Liver (tissue), 9 donors: ENCODE data around the gene UPF3A. TPM values are rescaled to one million over a fixed set of nuclear protein-coding genes. Genes with fewer than 3 reads are reported as not detected.
A peak's percentile ranks its signal among the peaks of the same experiment; 100 is the strongest.

Experiments
- DNase-seq: peaks from one replicate; pipeline ENCODE4 v3.0.0-alpha.2; 2017; ENCODE audit warnings: low spot score
- H3K27ac ChIP-seq, 2 donors: one replicate each; pipeline ENCODE4 v1.7.0; 2013; ENCODE audit warnings: inconsistent platforms in 2 of 2, low read length in 2 of 2, control low read depth in 1 of 2, low read depth in 1 of 2, mild to moderate bottlenecking in 1 of 2
- H3K27me3 ChIP-seq, 4 donors: one replicate each; pipeline versions ENCODE4 v1.6.1 to v1.7.0; 2013; ENCODE audit warnings: low read length in 3 of 4, inconsistent platforms in 1 of 4, mild to moderate bottlenecking in 1 of 4, moderate library complexity in 1 of 4; ENCODE audit not compliant: control insufficient read depth in 4 of 4, insufficient read depth in 4 of 4
- H3K36me3 ChIP-seq, 4 donors: one replicate each; pipeline versions ENCODE4 v1.6.1 to v1.7.0; 2013; ENCODE audit warnings: low read length in 3 of 4, mild to moderate bottlenecking in 3 of 4, low read depth in 1 of 4, moderate library complexity in 1 of 4; ENCODE audit not compliant: control insufficient read depth in 4 of 4, insufficient read depth in 3 of 4
- H3K4me1 ChIP-seq, 4 donors: one replicate each; pipeline versions ENCODE4 v1.6.1 to v1.7.0; 2013; ENCODE audit warnings: low read length in 3 of 4, mild to moderate bottlenecking in 3 of 4, moderate library complexity in 1 of 4; ENCODE audit not compliant: control insufficient read depth in 4 of 4, insufficient read depth in 4 of 4
- H3K4me3 ChIP-seq, 3 donors: one replicate each; pipeline versions ENCODE4 v1.6.1 to v1.7.0; 2013; ENCODE audit warnings: low read length in 3 of 3, control low read depth in 1 of 3, low read depth in 1 of 3, mild to moderate bottlenecking in 1 of 3
- H3K9ac ChIP-seq, 2 donors: one replicate each; pipeline ENCODE4 v1.7.0; 2013; ENCODE audit warnings: low read length in 2 of 2, mild to moderate bottlenecking in 2 of 2, moderate library complexity in 2 of 2, control low read depth in 1 of 2, low read depth in 1 of 2
- H3K9me3 ChIP-seq, 4 donors: one replicate each; pipeline versions ENCODE4 v1.6.1 to v1.7.0; 2013; ENCODE audit warnings: low read length in 3 of 4; ENCODE audit not compliant: control insufficient read depth in 4 of 4
- ATF3 ChIP-seq: IDR thresholded peaks from 2 replicates; pipeline ENCODE4 v1.6.1; 2016; ENCODE audit warnings: antibody characterized with exemption
- CTCF ChIP-seq: fragments of 150-350 bp; IDR thresholded peaks from 2 replicates; pipeline ENCODE4 v1.5.1; 2017; ENCODE audit warnings: improper control_type of control experiment, low read depth, low read length; ENCODE audit not compliant: missing input control
- FOXA1 ChIP-seq: IDR thresholded peaks from 2 replicates; pipeline ENCODE4 v1.6.1; 2016; ENCODE audit warnings: antibody characterized with exemption
- FOXA2 ChIP-seq: IDR thresholded peaks from 2 replicates; pipeline ENCODE4 v1.6.1; 2016; ENCODE audit warnings: antibody characterized with exemption
- GABPA ChIP-seq, 2 donors: IDR thresholded peaks in 1 of 2; conservative IDR thresholded peaks in 1 of 2; 2 replicates each; pipeline ENCODE4 v1.6.1; 2016; ENCODE audit warnings: antibody characterized with exemption in 2 of 2, mild to moderate bottlenecking in 1 of 2, moderate library complexity in 1 of 2
- HNF4G ChIP-seq: IDR thresholded peaks from 2 replicates; pipeline ENCODE4 v1.6.1; 2016; ENCODE audit warnings: antibody characterized with exemption
- JUND ChIP-seq, 2 donors: IDR thresholded peaks; 2 replicates each; pipeline ENCODE4 v1.6.1; 2016; ENCODE audit warnings: antibody characterized with exemption in 2 of 2
- MAX ChIP-seq: IDR thresholded peaks from 2 replicates; pipeline ENCODE4 v1.6.1; 2016; ENCODE audit warnings: antibody characterized with exemption
- NR2F2 ChIP-seq: IDR thresholded peaks from 2 replicates; pipeline ENCODE4 v1.6.1; 2016; ENCODE audit warnings: antibody characterized with exemption
- RXRA ChIP-seq, 2 donors: IDR thresholded peaks; 2 replicates each; pipeline ENCODE4 v1.6.1; 2017 to 2018; ENCODE audit warnings: antibody characterized with exemption in 2 of 2, mild to moderate bottlenecking in 1 of 2
- SP1 ChIP-seq: IDR thresholded peaks from 2 replicates; pipeline ENCODE4 v1.6.1; 2018; ENCODE audit warnings: antibody characterized with exemption, mild to moderate bottlenecking
- TAF1 ChIP-seq: conservative IDR thresholded peaks from 2 replicates; pipeline ENCODE4 v1.6.1; 2016; ENCODE audit warnings: antibody characterized with exemption, mild to moderate bottlenecking
- YY1 ChIP-seq: IDR thresholded peaks from 2 replicates; pipeline ENCODE4 v1.6.1; 2016; ENCODE audit warnings: antibody characterized with exemption, mild to moderate bottlenecking
- WGBS: extraction: QIAGEN DNeasy Blood & Tissue Kit; methylation state at CpG from one replicate; pipeline ENCODE4 v1.1.7; 2013; 5-methylcytosine and 5-hydroxymethylcytosine counted together
- polyA plus RNA-seq, 2 donors: library from polyadenylated mRNA; stranded (reverse) in 1 of 2; unstranded in 1 of 2; fragments of 200-250 nt in 1 of 2; fragments of >200 nt in 1 of 2; fragmentation: Nextera tagmentation in 1 of 2; extraction: Ambion mirVana in 1 of 2; gene quantifications; one replicate each; pipeline versions ENCODE4 v1.2.1 to v1.2.3, GENCODE V29; 2013 to 2015
- total RNA-seq, 2 donors: library from RNA; depleted of rRNA; stranded (reverse); fragments of >200 nt; gene quantifications; one replicate each; pipeline ENCODE4 v1.2.3, GENCODE V29; 2014
- TF ChIP-seq, protein P1 (sequence below): IDR thresholded peaks from 2 replicates; pipeline ENCODE4 v1.6.1; 2016; ENCODE audit warnings: antibody characterized with exemption, mild to moderate bottlenecking
- donor health status: healthy.
- donor health status: healthy.
- donor health status: healthy.
- donor health status: healthy.
- donor health status: healthy.

Gene UPF3A
- total and polyA plus RNA-seq, 4 donors, result 11.0 to 26.5 (median 17.2) TPM

- no peaks in the 10 kb centered on the region for H3K27me3 ChIP-seq
- H3K4me1 ChIP-seq, result peaks cover 3 to 16% (median 11%) of the 10 kb centered on the region in 4 donors
- no peak for TF ChIP-seq SP1
- TF ChIP-seq CTCF, result no peak
- TF ChIP-seq FOXA1, result no peak
- no peak for TF ChIP-seq RXRA (IDR thresholded peaks at IDR 0.05)
- TF ChIP-seq, protein P1, sequence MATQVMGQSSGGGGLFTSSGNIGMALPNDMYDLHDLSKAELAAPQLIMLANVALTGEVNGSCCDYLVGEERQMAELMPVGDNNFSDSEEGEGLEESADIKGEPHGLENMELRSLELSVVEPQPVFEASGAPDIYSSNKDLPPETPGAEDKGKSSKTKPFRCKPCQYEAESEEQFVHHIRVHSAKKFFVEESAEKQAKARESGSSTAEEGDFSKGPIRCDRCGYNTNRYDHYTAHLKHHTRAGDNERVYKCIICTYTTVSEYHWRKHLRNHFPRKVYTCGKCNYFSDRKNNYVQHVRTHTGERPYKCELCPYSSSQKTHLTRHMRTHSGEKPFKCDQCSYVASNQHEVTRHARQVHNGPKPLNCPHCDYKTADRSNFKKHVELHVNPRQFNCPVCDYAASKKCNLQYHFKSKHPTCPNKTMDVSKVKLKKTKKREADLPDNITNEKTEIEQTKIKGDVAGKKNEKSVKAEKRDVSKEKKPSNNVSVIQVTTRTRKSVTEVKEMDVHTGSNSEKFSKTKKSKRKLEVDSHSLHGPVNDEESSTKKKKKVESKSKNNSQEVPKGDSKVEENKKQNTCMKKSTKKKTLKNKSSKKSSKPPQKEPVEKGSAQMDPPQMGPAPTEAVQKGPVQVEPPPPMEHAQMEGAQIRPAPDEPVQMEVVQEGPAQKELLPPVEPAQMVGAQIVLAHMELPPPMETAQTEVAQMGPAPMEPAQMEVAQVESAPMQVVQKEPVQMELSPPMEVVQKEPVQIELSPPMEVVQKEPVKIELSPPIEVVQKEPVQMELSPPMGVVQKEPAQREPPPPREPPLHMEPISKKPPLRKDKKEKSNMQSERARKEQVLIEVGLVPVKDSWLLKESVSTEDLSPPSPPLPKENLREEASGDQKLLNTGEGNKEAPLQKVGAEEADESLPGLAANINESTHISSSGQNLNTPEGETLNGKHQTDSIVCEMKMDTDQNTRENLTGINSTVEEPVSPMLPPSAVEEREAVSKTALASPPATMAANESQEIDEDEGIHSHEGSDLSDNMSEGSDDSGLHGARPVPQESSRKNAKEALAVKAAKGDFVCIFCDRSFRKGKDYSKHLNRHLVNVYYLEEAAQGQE, result no peak
- no peak for TF ChIP-seq HNF4G
- TF ChIP-seq MAX, result no peak
- no peak for TF ChIP-seq ATF3
- no peak for TF ChIP-seq YY1
- TF ChIP-seq TAF1, result no peak
- TF ChIP-seq FOXA2, result no peak
- no peak for TF ChIP-seq GABPA (IDR thresholded peaks at IDR 0.05 in 1 of 2, conservative IDR thresholded peaks at IDR 0.05 in 1 of 2)
- H3K9ac ChIP-seq, result no peak overlapping the region
- no peak for DNase-seq
- H3K4me3 ChIP-seq, result no peak overlapping the region
- WGBS, result 80% methylated on average over 3 of the region's 3 CpGs
- no peak overlapping the region for H3K27ac ChIP-seq
- no peaks in the 10 kb centered on the region for H3K9me3 ChIP-seq
- peaks cover 5 to 27% (median 24%) of the 10 kb centered on the region in 4 donors for H3K36me3 ChIP-seq
Observed at GRCh38 chr13:114319441-114319913, 38.1 kb downstream of the UPF3A start.

DNA sequence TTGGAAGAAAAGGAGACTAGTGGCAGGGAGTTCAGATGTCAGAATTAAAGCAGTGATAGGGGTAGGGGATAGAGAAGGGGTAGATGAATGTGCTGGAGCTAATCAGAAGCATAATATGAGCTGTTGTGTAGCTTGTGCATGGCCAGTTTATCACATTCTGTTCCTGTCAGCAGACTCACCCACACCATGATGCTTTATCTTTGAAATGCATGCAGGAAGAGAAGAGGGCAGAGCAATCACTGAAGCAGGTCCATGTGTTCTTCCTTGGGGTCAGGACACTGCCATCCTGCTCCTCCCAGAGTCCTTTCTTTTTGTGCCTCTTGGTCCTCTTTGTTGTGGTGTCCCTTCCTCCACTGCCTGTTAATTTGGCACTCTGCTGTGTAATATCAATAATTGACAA lies 38.7 kb downstream of the UPF3A start:
- H3K4me3 ChIP-seq, result no peak overlapping the region
- no peak overlapping the region for H3K9ac ChIP-seq
- H3K9me3 ChIP-seq, result no peaks in the 10 kb centered on the region
- H3K27ac ChIP-seq, result no peak overlapping the region
- DNase-seq, result no peak
- peaks cover 2 to 13% (median 10%) of the 10 kb centered on the region in 4 donors for H3K4me1 ChIP-seq
- peaks cover 9 to 33% (median 27%) of the 10 kb centered on the region in 4 donors for H3K36me3 ChIP-seq
- H3K27me3 ChIP-seq, result no peaks in the 10 kb centered on the region
- no peak for TF ChIP-seq JUND (IDR thresholded peaks at IDR 0.05)
- TF ChIP-seq NR2F2, result peak; percentile 55
